IMR-90 (cell line): ENCODE measurements around the gene MYOF.

Experiments used
- CHD1 ChIP-seq: IDR thresholded peaks from 2 replicates; pipeline ENCODE4 v1.6.1; 2012; ENCODE audit warnings: low read depth, low read length, improper control_type of control experiment
- FOS ChIP-seq: fragments of 150-350 bp; IDR thresholded peaks from 2 replicates; pipeline ENCODE4 v1.6.1; 2016; ENCODE audit warnings: low read depth, low read length
- MXI1 ChIP-seq: IDR thresholded peaks from 2 replicates; pipeline ENCODE4 v1.6.1; 2012; ENCODE audit warnings: low read depth, mild to moderate bottlenecking, low read length, moderate library complexity, borderline replicate concordance
- POLR2A ChIP-seq: IDR thresholded peaks from 2 replicates; pipeline ENCODE4 v1.6.1; 2012; ENCODE audit warnings: mild to moderate bottlenecking, low read depth, low read length
- RAD21 ChIP-seq: IDR thresholded peaks from 2 replicates; pipeline ENCODE4 v1.6.1; 2012; ENCODE audit warnings: low read length, improper control_type of control experiment
- SMC3 ChIP-seq: fragments of 150-350 bp; IDR thresholded peaks from 2 replicates; pipeline ENCODE4 v1.6.1; 2016; ENCODE audit warnings: low read depth, mild to moderate bottlenecking, antibody characterized with exemption, low read length, moderate library complexity
- TF ChIP-seq, protein P1 (sequence below): conservative IDR thresholded peaks from 2 replicates; pipeline ENCODE4 v1.5.1; 2012; ENCODE audit warnings: mild to moderate bottlenecking, low read depth, low read length, improper control_type of control experiment
- TF ChIP-seq, protein P2 (sequence below): fragments of 150-350 bp; IDR thresholded peaks from 2 replicates; pipeline ENCODE4 v1.6.1; 2017; ENCODE audit warnings: mild to moderate bottlenecking, antibody characterized with exemption, low read length, low read depth
- TF ChIP-seq, protein P3 (sequence below): fragments of 150-350 bp; IDR thresholded peaks from 2 replicates; pipeline ENCODE4 v1.6.1; 2016; ENCODE audit warnings: low read depth, mild to moderate bottlenecking, low read length, moderate library complexity, borderline replicate concordance

DNA sequence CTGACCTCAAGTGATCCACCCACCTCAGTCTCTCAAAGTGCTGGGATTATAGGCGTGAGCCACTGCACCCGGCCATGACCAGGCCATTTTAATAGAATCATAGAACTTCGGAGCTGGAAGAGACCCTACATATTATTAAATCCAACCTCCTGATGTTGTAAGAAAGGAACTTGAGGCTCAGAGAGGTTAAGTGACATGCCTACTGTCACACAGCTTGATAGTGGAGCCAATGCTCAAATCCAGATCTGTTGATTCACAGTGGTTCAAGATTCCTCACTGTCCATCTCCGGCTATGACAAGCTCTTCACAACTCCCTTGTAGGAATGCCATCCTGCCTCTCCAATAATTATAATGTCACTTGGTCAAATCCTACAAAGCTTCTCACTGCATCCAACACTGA, 65.3 kb downstream of the MYOF start:
- TF ChIP-seq RAD21 (no peak), POLR2A (no peak), SMC3 (no peak), MXI1 (no peak), FOS (no peak), CHD1 (no peak)
- TF ChIP-seq, protein P1, sequence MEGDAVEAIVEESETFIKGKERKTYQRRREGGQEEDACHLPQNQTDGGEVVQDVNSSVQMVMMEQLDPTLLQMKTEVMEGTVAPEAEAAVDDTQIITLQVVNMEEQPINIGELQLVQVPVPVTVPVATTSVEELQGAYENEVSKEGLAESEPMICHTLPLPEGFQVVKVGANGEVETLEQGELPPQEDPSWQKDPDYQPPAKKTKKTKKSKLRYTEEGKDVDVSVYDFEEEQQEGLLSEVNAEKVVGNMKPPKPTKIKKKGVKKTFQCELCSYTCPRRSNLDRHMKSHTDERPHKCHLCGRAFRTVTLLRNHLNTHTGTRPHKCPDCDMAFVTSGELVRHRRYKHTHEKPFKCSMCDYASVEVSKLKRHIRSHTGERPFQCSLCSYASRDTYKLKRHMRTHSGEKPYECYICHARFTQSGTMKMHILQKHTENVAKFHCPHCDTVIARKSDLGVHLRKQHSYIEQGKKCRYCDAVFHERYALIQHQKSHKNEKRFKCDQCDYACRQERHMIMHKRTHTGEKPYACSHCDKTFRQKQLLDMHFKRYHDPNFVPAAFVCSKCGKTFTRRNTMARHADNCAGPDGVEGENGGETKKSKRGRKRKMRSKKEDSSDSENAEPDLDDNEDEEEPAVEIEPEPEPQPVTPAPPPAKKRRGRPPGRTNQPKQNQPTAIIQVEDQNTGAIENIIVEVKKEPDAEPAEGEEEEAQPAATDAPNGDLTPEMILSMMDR, result no peak
- TF ChIP-seq, protein P2, sequence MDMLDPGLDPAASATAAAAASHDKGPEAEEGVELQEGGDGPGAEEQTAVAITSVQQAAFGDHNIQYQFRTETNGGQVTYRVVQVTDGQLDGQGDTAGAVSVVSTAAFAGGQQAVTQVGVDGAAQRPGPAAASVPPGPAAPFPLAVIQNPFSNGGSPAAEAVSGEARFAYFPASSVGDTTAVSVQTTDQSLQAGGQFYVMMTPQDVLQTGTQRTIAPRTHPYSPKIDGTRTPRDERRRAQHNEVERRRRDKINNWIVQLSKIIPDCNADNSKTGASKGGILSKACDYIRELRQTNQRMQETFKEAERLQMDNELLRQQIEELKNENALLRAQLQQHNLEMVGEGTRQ, result no peak
- TF ChIP-seq, protein P3, sequence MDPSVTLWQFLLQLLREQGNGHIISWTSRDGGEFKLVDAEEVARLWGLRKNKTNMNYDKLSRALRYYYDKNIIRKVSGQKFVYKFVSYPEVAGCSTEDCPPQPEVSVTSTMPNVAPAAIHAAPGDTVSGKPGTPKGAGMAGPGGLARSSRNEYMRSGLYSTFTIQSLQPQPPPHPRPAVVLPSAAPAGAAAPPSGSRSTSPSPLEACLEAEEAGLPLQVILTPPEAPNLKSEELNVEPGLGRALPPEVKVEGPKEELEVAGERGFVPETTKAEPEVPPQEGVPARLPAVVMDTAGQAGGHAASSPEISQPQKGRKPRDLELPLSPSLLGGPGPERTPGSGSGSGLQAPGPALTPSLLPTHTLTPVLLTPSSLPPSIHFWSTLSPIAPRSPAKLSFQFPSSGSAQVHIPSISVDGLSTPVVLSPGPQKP, result no peak
